CMK (cell line): ENCODE data around the gene ULK4.
"Not testable (repeated sequence)": the region's sequence is repeated elsewhere in the genome, so short reads cannot be mapped to it uniquely, and the experiment has no call there.

ENCODE experiments used
- DNase-seq: peaks from one replicate; pipeline ENCODE4 v3.0.0-alpha.2; 2010; ENCODE audit warnings: low read depth

Gene ULK4

DNA sequence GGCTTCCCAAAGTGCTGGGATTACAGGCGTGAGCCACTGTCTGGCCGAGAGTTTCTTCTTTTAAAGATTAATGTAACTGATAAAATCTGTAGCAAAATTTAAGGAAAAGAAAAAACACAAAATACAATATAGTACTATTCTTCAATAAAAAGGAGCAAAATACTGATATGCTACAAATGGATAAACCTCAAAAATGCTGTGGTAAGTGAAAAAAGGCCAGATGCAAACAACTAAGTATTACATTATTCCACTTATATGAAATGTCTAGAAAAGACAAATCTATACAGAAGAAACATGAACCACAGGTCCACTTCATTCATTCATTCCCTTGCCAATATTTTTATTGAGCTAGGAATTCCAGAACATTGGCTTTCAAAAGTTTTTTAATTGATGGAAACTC, 463.1 kb downstream of the ULK4 start:
- DNase-seq = no peak

DNA sequence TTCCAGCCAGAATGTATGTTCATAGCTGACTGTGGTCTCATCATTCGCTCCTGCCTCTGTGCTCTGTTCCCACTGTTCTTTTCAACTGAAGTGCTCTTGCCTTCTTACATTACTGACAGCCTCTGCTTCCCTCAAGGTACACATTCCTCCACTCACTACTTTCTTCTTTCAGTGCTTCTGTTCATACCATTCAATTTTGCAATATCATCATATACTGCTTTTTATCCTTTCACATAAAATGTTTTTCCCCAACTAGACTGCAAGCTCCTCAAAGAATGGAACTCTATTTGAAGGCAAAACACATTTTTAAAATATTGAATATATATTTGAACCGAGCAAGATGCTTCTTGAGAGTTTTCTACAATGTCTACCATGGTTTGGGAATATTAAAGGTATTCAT, 471.5 kb downstream of the ULK4 start:
- DNase-seq = no peak

DNA sequence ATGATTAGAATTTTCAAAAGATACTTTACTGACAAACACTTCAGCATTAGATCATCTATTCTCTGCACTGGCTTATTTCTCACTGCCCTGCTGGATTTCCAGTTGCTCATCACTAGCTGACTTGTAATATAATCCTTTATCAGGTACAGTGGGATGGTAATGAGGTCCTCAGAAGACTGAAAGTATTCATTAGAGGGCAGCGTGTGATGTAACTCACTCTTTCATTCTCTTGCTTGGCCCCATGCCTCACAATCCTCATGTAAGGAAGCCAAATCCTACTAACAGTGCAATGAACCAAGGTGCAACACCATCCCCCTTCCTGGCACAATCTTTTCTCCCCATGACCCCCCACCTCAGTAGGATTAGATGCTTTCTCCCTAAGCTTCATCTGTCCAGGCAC, 472.7 kb downstream of the ULK4 start:
- no peak for DNase-seq

DNA sequence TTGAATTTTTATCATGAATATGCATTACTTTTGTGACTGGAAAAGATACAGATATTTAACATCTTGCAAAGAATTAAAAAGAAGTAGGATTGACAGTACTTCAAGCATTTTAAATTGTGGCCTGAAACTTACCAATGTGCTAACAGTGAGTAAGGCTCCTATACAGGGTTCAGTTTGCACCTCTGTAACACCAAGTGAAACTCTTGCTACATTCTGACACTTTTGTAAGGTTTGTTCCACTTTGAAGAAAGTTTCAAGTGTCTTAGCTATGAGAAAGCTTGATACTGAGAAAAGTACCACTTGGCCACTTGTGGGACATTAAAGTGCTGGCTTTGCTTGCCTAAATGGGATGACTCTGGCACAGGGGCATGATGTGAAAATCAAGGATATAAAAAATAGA, 473.4 kb downstream of the ULK4 start:
- no peak for DNase-seq

DNA sequence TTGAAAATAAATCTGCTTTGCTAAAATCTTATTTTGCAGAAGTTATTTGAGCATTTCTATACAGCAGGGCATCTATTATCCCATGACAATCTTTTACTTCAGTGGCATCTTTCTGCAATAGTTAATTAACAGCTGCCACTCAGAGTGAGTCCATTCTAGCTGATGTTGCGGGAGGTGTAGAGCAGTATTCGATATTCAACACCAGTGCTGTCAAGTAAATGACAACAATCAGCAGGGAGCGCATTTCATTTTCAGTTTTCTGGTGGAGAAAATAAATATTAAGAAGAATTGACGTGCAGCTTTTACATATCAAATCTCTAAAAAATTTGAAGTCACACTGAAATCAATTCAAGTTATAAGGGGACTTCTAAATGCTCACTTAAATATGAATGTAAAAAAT, 476.4 kb downstream of the ULK4 start:
- no peak for DNase-seq

DNA sequence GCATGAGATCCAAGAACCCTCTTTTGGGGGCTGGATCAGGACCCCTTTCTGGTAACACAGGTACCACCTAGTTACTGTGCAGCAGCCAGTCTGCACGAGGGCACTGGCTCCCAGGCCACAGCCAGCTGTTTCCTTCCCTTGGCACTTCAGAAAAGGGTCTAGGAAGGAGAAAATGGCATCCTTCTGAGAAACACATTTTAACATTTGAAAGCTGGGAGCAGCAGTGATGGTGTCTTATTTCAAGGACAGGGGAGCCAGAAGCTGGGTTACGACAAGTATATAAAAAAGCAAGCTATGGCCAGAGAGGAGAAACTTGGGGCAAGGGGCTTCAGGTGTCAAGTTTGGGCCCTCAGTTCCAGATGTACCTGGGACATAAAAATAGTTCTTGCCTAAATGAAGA, 479.8 kb downstream of the ULK4 start:
- no peak for DNase-seq

DNA sequence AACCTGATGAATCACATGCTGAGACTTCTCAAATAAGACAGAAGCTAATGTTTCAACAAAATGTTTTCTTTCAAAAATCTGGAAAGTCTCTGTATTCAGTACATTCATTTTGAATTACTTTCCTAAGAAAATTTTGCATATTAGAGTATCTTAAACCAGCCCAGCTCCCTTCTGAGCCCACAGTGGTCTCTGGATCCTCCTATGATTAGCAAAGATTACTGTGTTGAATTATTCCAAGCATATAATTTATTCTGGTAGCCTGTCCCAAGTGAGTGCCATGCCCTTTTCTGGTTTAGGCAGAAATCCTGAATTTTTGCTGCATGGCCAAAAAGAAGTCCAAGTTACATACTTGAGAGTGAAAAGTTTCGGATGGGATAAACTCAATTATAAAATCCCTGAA, 483.6 kb downstream of the ULK4 start:
- no peak for DNase-seq

DNA sequence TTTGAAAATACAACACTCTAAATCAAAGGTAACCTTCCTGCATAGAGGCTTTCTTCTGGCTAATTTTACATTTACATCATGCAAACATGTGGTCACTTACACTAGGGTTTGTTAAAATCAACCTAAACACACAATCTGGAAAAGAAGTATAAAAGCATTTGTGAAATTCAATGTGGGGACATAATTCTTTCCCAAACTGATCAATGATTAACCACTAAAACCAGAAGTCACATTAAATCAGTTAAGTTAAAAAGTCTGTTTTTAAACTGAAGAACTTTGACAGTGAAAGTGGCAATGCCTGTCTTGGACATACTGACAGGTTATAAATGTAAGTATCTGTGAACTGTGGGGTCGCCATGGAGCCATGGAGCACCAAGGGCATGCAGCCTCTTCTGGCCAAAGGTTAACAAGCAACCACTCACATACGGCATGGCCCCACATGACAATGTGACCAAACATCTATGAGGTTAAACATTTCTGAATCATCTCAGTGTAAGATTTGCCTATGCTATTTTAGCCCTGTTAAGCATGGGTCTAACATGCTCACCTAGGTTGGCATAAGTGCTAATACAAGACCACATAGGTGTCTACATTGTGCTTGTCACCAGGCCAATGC, 484.4 kb downstream of the ULK4 start:
- DNase-seq = no peak

DNA sequence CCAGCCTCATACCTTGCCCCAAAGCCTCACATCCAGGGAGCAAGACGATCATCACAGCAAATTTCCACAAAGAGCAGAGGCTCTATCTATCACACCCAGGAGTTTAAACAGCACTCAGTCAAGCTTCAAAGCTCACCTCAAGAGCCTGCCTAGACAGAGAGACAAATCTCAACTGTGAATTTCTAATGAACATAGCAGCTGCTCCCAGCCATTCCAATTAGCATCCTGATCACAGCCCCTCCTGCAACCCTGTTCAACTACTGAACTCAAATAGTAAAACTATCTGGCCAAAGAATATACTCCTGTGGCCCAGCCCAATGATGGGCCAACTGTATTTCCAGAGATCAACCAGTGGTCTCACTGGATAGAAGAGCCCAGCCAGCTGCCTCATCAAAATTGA, 492.8 kb downstream of the ULK4 start:
- DNase-seq = no peak

DNA sequence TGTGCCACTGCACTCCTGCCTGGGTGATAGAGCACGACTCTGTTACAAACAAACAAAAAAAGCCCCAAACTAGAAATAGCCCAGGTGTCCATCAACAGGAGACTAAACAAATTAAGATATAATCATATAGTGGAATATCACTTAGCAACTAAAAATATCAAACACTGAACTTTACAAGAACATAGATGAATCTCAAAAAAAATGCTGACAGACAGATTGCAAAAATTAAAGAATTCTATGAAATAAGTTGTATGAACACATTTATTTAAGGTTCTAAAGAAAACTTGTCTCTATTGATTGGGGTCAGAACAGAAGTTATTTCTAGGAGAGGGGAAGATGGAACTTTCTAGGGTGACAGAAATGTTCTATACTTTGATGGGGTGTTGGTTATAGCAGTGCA, 494.4 kb downstream of the ULK4 start:
- DNase-seq = no peak

DNA sequence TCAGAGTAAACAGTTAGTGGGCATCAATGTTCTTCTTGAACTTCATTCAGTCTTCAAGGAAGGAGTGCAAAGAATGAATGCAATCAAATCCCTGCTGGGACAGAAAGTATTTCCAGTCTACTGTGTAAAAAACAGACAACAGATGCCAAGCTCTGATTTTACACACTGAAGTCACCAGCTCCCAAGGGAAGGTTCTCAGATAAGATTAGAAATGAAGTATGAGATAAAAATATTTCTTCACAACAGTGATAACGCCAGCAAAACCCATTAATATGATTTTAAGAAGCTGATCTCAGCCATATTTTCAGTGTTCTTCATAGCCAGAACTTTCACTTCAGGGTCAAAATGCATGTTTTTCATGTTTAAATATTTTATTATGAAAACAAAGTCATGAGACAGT, 497.0 kb downstream of the ULK4 start:
- no peak for DNase-seq

DNA sequence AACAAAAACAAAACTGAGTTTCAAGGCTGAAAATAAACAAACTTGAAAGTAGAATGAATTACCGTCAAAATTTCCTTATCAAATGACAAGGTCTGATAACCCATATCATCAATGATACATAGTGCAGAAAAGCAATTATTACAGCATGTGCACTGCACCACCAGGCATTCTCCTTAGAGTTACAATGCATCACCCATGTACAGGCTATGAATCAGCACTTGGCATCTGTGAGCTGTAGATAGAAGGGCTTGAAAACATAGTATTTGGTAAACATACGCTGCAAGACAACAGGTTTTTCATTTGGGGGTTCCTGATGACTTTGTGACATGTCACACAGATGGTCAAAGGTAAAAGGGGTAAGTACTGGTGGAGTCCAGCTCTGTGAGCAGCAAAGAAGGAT, 497.5 kb downstream of the ULK4 start:
- DNase-seq = no peak

DNA sequence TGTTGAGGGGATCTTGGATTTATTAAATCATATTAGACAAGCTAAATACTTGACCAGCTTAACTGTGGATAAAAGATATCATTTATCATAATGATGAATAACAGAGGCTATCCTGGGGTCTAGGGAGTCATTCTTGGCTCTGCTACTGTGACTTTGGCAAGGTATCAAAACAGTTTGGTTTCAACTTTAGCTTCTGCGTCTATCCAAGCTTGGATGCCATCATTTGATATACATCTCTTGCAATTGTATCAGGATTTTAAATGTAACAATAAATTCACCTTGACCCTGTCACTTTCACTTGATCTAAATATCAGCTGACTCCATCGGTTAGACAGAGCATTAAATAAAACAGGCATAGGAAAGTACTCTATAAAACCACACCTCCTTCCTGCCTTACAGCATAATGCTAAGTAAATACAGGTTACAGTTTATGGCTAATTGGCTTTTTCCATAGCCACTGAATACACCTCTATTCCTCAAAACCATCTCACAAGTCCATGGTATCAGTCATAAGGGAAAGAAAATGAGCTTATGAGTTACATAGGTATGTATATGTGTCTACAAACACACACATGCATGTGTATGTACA, 499.7 kb downstream of the ULK4 start:
- no peak for DNase-seq

DNA sequence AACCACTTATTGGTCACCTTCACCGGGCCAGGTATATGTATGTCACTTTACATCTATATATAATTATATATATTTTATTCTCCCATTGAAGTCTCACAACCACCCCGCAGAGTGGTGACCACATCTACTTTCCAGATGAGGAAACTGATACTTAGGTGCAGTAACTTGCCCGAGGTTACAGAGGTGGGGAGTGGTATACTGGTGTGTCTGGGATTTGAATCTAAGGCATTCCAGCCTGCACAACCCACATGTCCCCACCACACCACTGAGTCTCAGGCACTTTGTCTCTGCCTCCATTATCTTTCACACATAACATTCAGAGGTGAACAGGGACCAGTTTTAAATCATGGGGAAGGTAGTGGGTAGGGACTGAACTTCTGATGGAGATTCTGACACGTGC, 501.2 kb downstream of the ULK4 start:
- DNase-seq = no peak

DNA sequence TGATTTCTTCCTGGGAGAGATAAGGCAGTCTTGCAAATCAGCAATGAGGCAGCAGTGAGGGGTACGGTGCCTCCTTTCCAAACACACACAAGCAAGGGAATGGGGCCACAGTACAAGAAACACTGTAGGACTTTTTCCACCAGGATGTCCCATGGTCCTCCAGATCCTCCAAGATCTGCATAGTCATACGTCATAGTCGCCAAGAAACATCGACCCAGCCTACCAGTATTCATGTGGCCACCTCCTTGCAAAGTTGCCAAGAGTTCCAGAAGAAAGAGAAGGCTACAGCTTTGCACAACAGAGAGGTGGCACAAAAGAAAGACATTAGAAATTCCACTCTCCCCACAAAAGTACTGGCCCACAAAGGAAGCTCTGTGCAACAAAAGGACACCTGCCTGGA, 504.7 kb downstream of the ULK4 start:
- no peak for DNase-seq

DNA sequence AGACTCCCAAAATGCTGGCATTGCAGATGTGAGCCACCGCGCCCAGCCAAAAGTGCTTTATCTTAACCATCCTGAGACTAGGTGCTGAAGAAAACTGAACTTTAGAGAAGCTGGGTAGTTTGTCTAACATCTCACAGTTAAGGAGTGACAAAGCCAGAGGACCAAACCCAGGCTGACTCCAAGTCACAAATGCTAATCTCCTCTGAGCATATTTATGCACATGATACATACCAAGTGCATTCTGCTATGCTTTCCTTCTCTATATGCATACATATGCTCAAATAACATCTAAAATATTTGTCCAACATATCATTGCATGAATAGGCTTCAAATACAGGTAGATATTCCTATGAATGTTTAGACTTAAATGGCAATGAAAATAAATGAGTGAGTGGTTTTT, 505.7 kb downstream of the ULK4 start:
- no peak for DNase-seq

DNA sequence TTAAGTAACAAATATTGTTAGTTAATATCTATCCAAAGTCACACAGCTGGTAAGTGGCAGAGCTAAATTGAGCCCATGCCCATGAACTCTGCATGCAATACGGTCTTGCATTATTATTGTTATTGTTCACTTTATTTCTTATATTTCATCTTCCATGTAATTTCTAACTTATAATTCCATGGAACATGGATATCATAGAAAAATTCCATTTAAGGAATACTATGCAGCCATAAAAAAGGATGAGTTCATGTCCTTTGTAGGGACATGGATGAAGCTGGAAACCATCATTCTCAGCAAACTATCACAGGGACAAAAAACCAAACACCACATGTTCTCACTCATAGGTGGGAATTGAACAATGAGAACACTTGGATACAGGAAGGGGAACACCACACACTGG, 508.3 kb downstream of the ULK4 start:
- not testable (repeated sequence) for DNase-seq

DNA sequence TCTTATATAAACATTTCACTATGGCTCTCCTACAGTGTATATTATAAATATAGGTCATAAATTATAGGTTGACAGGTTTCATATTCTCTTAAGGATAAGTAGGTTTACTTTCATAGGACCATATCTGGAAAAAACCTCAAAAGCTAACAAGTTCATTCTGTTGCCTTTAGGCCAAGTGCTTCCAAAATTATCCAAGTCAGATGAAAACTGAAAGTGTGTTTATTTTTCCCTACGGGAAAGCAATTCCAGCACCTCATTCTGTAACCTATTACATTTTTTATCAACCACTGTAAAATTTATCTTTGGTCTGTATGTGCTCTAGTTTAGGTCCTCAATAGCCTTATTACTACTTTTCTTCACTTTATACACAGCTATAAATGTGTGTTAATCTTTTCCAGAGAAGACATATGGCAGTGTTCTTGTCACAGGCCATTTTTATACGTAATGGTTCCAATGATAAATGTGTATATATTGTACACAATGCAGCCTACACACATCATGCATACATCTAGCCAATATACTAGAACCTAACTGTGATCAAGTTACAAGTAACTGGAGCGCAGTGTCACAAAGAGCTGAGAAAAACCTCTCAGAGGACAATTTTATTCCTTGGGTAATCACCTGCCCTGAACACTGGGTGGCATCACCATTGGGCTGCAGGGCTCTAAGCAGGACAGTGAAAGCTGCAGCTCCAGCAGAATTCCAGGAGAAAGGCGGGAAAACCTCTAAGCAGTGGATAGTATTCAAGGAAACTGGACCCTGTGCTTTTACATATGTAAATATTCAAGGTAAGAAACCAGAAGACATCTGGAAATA, 511.3 kb downstream of the ULK4 start:
- no peak for DNase-seq

DNA sequence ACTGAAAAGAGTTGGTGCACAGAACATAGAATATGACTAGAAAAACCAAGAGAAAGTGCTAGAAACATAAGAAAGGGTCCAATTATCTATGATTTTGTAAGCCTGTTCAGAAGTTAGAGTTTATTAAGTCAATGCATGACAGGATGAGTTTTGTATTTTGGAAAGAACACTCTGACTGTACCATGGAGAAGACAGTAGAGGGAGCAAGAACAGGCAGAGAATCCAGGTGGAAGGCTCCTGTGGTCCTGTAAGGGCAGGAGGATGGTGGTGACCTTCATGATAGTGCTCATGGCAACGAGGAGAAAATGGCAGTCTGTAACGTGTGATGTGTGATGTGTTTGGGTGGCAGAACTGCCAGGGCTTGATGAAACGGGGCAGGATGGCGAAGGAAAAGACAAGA, 513.5 kb downstream of the ULK4 start:
- DNase-seq = no peak

DNA sequence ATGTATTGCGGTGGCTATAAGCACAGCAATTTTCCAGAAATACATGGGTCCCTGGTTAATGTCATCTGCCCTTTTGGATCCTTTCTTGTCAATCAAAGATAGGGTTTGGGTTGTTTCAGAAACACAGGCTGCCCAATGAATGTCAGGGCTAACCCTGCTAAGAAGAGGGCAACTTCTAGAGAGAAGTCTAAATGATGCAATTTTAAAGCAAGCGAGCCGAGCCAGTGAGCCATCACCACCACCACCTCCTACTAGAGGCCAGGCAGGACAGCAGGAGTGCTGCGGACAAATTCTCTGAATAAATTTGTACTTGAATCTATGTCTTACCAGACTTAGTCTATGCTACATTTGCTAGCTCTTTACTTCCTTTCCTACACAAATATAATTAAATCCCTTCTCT, 514.2 kb downstream of the ULK4 start:
- no peak for DNase-seq

DNA sequence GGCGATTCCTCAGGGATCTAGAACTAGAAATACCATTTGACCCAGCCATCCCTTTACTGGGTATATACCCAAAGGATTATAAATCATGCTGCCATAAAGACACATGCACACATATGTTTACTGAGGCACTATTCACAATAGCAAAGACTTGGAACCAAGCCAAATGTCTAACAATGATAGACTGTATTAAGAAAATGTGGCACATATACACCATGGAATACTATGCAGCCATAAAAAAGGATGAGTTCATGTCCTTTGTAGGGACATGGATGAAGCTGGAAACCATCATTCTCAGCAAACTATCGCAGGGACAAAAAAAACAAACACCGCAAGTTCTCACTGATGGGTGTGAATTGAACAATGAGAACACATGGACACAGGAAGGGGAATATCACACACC, 515.6 kb downstream of the ULK4 start:
- DNase-seq = not testable (repeated sequence)

DNA sequence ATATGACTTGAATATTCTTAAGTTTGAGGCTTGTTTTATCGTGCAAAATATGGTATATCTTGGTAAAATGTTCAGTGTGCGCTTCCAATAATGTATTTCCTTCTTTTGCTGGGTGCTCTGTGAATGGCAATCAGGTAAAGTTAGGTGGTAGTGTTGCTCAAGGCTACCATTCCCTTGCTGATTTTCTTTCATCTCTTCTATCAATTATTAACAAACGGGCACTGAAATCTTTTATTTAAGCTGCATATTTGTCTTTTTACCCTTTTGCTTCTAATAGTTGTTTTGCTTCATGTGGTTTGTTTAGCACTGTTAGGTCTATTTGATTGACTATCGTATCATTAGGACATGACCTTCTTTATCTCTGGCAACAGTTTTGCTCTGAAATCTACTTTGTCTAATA, 520.3 kb downstream of the ULK4 start:
- DNase-seq = no peak

DNA sequence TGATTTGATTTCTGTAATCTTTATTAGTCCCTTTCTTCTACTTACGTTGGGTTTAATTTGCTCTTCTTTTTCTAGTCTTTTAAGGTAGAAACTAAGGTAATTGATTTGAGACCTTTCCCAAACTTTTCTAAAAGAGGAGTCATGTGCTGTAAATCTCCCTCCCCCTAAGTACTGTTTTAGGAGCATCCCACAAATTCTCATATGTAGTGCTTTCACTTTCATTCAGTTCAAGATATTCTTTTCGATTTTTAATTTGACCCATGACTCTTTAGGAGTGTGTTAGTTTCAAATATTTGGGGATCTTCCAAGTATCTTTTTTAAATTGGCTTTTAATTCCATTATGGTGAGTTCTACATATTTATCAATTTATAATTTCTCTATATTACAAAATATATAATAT, 520.8 kb downstream of the ULK4 start:
- DNase-seq = no peak

DNA sequence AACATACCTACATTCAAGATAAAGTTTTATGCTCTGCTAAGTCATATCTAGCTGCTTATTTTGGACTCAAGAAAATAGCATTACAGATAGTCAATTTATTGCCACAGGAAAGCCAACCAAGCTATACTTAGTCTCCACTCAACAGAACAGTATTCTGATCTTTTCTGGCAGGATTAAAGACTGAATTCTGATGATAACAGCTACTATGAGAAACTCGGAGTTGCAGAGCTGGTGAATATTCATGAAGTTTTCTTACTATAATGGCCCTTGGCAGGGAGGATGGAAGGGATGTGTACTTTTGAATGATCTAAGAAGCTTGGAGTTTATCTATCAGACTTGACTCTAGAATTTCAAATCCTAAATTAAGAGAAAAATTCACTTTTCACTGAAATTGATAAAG, 524.9 kb downstream of the ULK4 start:
- no peak for DNase-seq
